SU-DHL-6 (cell line): Measurements from ENCODE around the gene PHACTR1.

Source experiments
- CTCF ChIP-seq: fragments of 200-600 bp; sonication (generic); IDR thresholded peaks from one replicate; pipeline ENCODE4 v1.5.1; 2017; ENCODE audit warnings: antibody characterized with exemption, mild to moderate bottlenecking, low read length, moderate library complexity; ENCODE audit not compliant: insufficient read depth, poor library complexity, severe bottlenecking
- EZH2phosphoT487 ChIP-seq: fragments of 200-600 bp; sonication (generic), shearing (Covaris generic); conservative IDR thresholded peaks from 2 replicates; pipeline ENCODE4 v1.6.1; 2018; ENCODE audit warnings: mild to moderate bottlenecking, antibody characterized with exemption, low read length, moderate library complexity, mixed read lengths

GRCh38 chr6:13044896-13045295 lies 328.3 kb downstream of the PHACTR1 start:
- TF ChIP-seq CTCF: no peak
- no peak for TF ChIP-seq EZH2phosphoT487
